ENCODE results near the gene RDH8. TPM values are rescaled to one million over a fixed set of nuclear protein-coding genes. Genes with fewer than 3 reads are reported as not detected.
A peak's percentile ranks its signal among the peaks of the same experiment; 100 is the strongest.

Gene RDH8
- total RNA-seq, 1 experiment from 2014 or later, result not detected

DNA sequence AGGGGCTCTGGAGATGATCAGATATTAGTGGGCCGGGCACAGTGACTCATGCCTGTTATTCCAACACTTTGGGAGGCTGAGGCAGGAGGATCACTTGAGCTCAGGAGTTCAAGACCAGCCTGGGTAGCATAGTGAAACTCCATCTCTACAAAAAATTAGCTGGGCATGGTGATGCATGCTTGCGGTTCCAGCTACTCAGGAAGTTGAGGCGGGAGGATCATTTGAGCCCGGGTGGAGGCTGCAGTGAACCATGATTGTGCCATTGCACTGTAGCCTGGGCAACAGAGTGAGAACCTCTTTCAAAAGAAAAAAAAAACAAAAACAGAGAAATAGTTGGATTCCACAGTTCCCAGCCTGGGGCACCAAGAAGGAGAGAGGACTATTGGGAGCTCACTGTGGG lies 54.9 kb downstream of the RDH8 start:
- H2BK20ac ChIP-seq (ENCODE audit: low read depth, low read length, poor library complexity, severe bottlenecking), result no peak overlapping the region
- Mint-ChIP-seq H3K4me1 (peaks cover 13 to 18% of the 10 kb centered on the region in 2 experiments), H3K4me3 (no peak overlapping the region; a peak in 1 of 5 replicates), H3K36me3 (ENCODE audit: insufficient read depth in 1 of 3, low read depth in 3 of 3) (peaks cover 0 to 2% (median 0%) of the 10 kb centered on the region in 3 experiments; a peak in 2 of 7 replicates), H3K9me3 (peaks cover 3 to 7% of the 10 kb centered on the region in 2 experiments), H3K27me3 (ENCODE audit: low read depth) (peaks cover 33% of the 10 kb centered on the region), H3K27ac (peak overlapping the region in 1 of 3 experiments; percentile 52; a peak in 1 of 7 replicates)
- no peaks in the 10 kb centered on the region for H3K79me2 ChIP-seq (ENCODE audit: insufficient read depth, low read length)
- no peak overlapping the region for H2AFZ ChIP-seq (ENCODE audit: low read length)
- H3K4me2 ChIP-seq (ENCODE audit: insufficient read depth, insufficient read length, low read length), result no peak overlapping the region
- no peak overlapping the region for H3K9ac ChIP-seq (ENCODE audit: extremely low read depth, insufficient read length, low read length)
- H2BK5ac ChIP-seq (ENCODE audit: insufficient read length, low read length), result no peak overlapping the region
- H3K18ac ChIP-seq (ENCODE audit: insufficient read length, low read depth, low read length), result no peak overlapping the region
- no peak for DNase-seq
- no peaks in the 10 kb centered on the region for H3K23me2 ChIP-seq (ENCODE audit: insufficient read length, low read depth, low read length, poor library complexity, severe bottlenecking)
- H3K79me1 ChIP-seq (ENCODE audit: insufficient read depth, low read depth, low read length, poor library complexity, severe bottlenecking), result no peaks in the 10 kb centered on the region
- no peak overlapping the region for H4K91ac ChIP-seq (ENCODE audit: insufficient read length, low read depth, low read length)
- no CpG with 5 or more reads among the region's 4 CpGs for WGBS (ENCODE audit: extremely low coverage, insufficient read length, low lambda C conversion rate)
- TF ChIP-seq, protein P1, sequence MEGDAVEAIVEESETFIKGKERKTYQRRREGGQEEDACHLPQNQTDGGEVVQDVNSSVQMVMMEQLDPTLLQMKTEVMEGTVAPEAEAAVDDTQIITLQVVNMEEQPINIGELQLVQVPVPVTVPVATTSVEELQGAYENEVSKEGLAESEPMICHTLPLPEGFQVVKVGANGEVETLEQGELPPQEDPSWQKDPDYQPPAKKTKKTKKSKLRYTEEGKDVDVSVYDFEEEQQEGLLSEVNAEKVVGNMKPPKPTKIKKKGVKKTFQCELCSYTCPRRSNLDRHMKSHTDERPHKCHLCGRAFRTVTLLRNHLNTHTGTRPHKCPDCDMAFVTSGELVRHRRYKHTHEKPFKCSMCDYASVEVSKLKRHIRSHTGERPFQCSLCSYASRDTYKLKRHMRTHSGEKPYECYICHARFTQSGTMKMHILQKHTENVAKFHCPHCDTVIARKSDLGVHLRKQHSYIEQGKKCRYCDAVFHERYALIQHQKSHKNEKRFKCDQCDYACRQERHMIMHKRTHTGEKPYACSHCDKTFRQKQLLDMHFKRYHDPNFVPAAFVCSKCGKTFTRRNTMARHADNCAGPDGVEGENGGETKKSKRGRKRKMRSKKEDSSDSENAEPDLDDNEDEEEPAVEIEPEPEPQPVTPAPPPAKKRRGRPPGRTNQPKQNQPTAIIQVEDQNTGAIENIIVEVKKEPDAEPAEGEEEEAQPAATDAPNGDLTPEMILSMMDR (conservative IDR thresholded peaks at IDR 0.05), result no peak
- no peak overlapping the region for H3K56ac ChIP-seq (ENCODE audit: insufficient read length, low read depth, low read length)
- no peaks in the 10 kb centered on the region for H3K9me3 ChIP-seq (ENCODE audit: control insufficient read depth, low read depth, low read length)
- H3K27me3 ChIP-seq (ENCODE audit: insufficient read depth, low read length), result no peaks in the 10 kb centered on the region; the same call in 1 of the 2 replicates
- H2AK5ac ChIP-seq (ENCODE audit: insufficient read length, low read length), result no peak overlapping the region
- no peak overlapping the region for H3K23ac ChIP-seq (ENCODE audit: insufficient read length, low read depth, low read length)
- no peak overlapping the region for H3K4ac ChIP-seq (ENCODE audit: low read depth, low read length)
- peaks cover 5% of the 10 kb centered on the region for H4K20me1 ChIP-seq (ENCODE audit: control insufficient read depth, insufficient read depth, insufficient read length)
- no peak overlapping the region for H3K14ac ChIP-seq (ENCODE audit: insufficient read depth, low read length)
- H2BK12ac ChIP-seq (ENCODE audit: insufficient read length, low read depth, low read length), result no peak overlapping the region
- H4K8ac ChIP-seq (replicated peaks; ENCODE audit: insufficient read length, low read depth, low read length), result no peak overlapping the region
- H2BK120ac ChIP-seq (ENCODE audit: low read depth, low read length, poor library complexity, severe bottlenecking), result no peak overlapping the region
- no peak overlapping the region for H4K5ac ChIP-seq (ENCODE audit: insufficient read length, low read depth, low read length)
- no peak overlapping the region for H3T11ph ChIP-seq (ENCODE audit: low read length)
- no peak overlapping the region for H2BK15ac ChIP-seq (ENCODE audit: low read depth, low read length)
- no peak overlapping the region for H3K27ac ChIP-seq (ENCODE audit: insufficient read length, low read depth, low read length)
- H3K4me1 ChIP-seq (ENCODE audit: insufficient read depth, low read length), result no peaks in the 10 kb centered on the region; the same call in 1 of the 2 replicates
